Spleen (tissue), 11 donors: ENCODE data around the gene PLCB3. TPM values are rescaled to one million over a fixed set of nuclear protein-coding genes. Genes with fewer than 3 reads are reported as not detected.

ENCODE experiments used
- DNase-seq: peaks from one replicate; pipeline ENCODE4 v3.0.0-alpha.2; 2020
- H3K27ac ChIP-seq, 8 donors: fragments of 200-600 bp; sonication (generic) in 7 of 8; 1 replicate in 4 of 8; 2 replicates in 4 of 8; pipeline versions ENCODE4 v1.5.0 to v1.8.0; 2016 to 2021; ENCODE audit warnings: inconsistent platforms in 4 of 8, mild to moderate bottlenecking in 4 of 8, moderate library complexity in 1 of 8
- H3K27me3 ChIP-seq, 7 donors: fragments of 200-600 bp; sonication (generic) in 6 of 7; replicated peaks in 1 of 7; 1 replicate in 4 of 7; 2 replicates in 3 of 7; pipeline versions ENCODE4 v1.5.0 to v1.8.0; 2016 to 2021; ENCODE audit warnings: inconsistent platforms in 3 of 7, mild to moderate bottlenecking in 1 of 7
- H3K36me3 ChIP-seq, 6 donors: fragments of 200-600 bp; sonication (generic) in 5 of 6; 1 replicate in 4 of 6; 2 replicates in 2 of 6; pipeline versions ENCODE4 v1.5.0 to v1.8.0; 2016 to 2021; ENCODE audit warnings: inconsistent platforms in 2 of 6
- H3K4me1 ChIP-seq, 6 donors: fragments of 200-600 bp; sonication (generic) in 5 of 6; 1 replicate in 3 of 6; 2 replicates in 3 of 6; pipeline versions ENCODE4 v1.5.0 to v1.8.0; 2016 to 2021; ENCODE audit warnings: inconsistent platforms in 3 of 6
- H3K4me3 ChIP-seq, 8 donors: fragments of 200-600 bp; sonication (generic) in 7 of 8; 1 replicate in 4 of 8; 2 replicates in 4 of 8; pipeline versions ENCODE4 v1.5.0 to v1.8.0; 2016 to 2021; ENCODE audit warnings: inconsistent platforms in 4 of 8, mild to moderate bottlenecking in 4 of 8, moderate library complexity in 2 of 8
- H3K9me3 ChIP-seq, 8 donors: fragments of 200-600 bp; sonication (generic) in 7 of 8; 1 replicate in 4 of 8; 2 replicates in 4 of 8; pipeline versions ENCODE4 v1.5.0 to v1.8.0; 2016 to 2021; ENCODE audit warnings: inconsistent platforms in 4 of 8
- CTCF ChIP-seq, 11 experiments: fragments of 200-600 bp in 7 of 11; fragments of 450-650 bp in 4 of 11; sonication (generic) in 4 of 11; IDR thresholded peaks in 8 of 11; conservative IDR thresholded peaks in 3 of 11; 1 replicate in 7 of 11; 2 replicates in 4 of 11; pipeline versions ENCODE4 v1.4.0 to v1.8.0; 2016 to 2021; ENCODE audit warnings: antibody characterized with exemption in 11 of 11, inconsistent platforms in 4 of 11, mild to moderate bottlenecking in 1 of 11
- POLR2A ChIP-seq, 3 donors: fragments of 450-650 bp; IDR thresholded peaks; one replicate each; pipeline ENCODE4 v1.5.1; 2017; ENCODE audit warnings: antibody characterized with exemption in 3 of 3, mild to moderate bottlenecking in 1 of 3
- POLR2AphosphoS5 ChIP-seq, 3 donors: sonication (generic); formaldehyde crosslinking; IDR thresholded peaks; one replicate each; pipeline ENCODE4 v1.5.1; 2017; ENCODE audit warnings: antibody characterized with exemption in 3 of 3
- WGBS, 5 donors: extraction: QIAGEN DNeasy Blood & Tissue Kit in 3 of 5; methylation state at CpG; one replicate each; pipeline versions ENCODE4 v1.1.5 to v1.1.7; 2013 to 2018; 5-methylcytosine and 5-hydroxymethylcytosine counted together
- intact Hi-C: fragments of 100-400 bp; cut with DNase I; formaldehyde crosslinking; loops from one replicate; pipeline ENCODE4 v1.15.0; 2023; ENCODE audit warnings: low total_unique reads
- polyA plus RNA-seq, 3 donors: library from polyadenylated mRNA; stranded (reverse); fragments of 200-250 nt; gene quantifications; one replicate each; pipeline ENCODE4 v1.2.1, GENCODE V29; 2013
- total RNA-seq, 7 donors: library from RNA; depleted of rRNA in 3 of 7; stranded (reverse); fragments of >200 nt in 3 of 7; fragmentation: NEBNext Ultra II Directional in 4 of 7; extraction: Animal tissue kit (Norgen Biotek cat#: 25700) in 4 of 7; gene quantifications; one replicate each; pipeline versions ENCODE4 v1.1.0 to v1.2.1, GENCODE V29; 2016 to 2021
- donor health status: healthy with polysubstance abuse.
- donor health status: DM: no; HTN: no; CAD: no; lungs with moderate emphysema.
- donor health status: DM: no; HTN: no; CAD: no.
- donor health status: Bipolar disorder and iron deficiency.
- donor health status: healthy.
- donor health status: DM: no; HTN: no; CAD: no.
- donor health status: DM: yes; HTN: yes; CAD: no.

PLCB3 gene
- total and polyA plus RNA-seq, 10 donors: 3.8 to 28.3 (median 21.1) TPM

GRCh38 chr11:64262271-64263002, 11.1 kb downstream of the PLCB3 start:
- 93 to 97% (median 95%) methylated on average over 34 to 42 of the region's 42 CpGs for WGBS, 5 donors
- H3K27ac ChIP-seq: no peak overlapping the region
- no peak overlapping the region for H3K4me3 ChIP-seq
- peaks cover 0 to 100% (median 61%) of the 10 kb centered on the region in 6 donors for H3K36me3 ChIP-seq
- intact Hi-C loops: no loop called here
- no peaks in the 10 kb centered on the region for H3K27me3 ChIP-seq
- H3K4me1 ChIP-seq: peaks cover 6 to 15% (median 10%) of the 10 kb centered on the region in 6 donors
- DNase-seq: peak; percentile 76
- no peak for TF ChIP-seq CTCF (IDR thresholded peaks at IDR 0.05 in 8 of 11, conservative IDR thresholded peaks at IDR 0.05 in 3 of 11)
- H3K9me3 ChIP-seq: no peaks in the 10 kb centered on the region

DNA sequence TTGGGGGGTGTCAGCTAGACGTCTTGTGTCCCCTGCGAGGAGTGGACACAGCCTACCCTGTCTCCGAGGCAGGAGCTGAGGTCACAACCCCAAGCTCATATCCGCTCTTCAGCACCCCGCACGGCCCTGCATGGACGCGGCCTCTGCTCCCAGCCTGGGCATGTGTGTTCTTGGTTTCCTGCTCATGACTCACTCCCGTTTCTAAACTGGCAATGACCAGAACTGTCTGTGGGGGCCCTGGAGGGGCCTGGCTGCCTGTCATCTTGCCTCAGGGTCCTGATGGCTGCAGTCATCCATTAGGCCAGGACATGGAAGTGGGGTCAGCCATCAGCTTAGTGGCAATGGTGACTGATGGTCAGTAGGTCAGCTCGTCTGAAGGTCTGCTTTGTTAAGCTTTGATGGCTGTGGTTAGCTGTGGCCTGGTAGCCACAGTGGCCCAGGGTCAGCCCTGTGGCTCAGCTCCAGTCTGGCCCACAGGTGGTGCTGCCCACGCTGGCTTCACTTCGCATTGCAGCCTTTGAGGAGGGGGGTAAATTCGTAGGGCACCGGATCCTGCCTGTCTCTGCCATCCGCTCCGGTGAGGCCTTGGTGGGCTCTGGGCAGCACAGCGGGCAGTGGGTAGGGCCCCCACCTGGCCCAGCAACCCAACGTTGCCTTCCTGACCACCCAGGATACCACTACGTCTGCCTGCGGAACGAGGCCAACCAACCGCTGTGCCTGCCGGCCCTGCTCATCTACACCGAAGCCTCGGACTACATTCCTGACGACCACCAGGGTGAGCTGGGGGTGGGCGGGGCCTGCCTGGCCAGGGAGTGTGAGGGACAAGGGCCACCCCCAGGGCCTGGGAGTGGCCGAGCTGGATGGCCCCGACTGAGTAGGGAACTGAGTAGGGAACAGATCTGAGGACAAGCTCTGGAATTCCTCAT, 12.0 kb downstream of the PLCB3 start:
- peak; percentile 72 for DNase-seq
- Histone ChIP-seq H3K4me3 (no peak overlapping the region), H3K27me3 (no peaks in the 10 kb centered on the region), H3K9me3 (no peaks in the 10 kb centered on the region), H3K4me1 (peaks cover 14 to 23% (median 19%) of the 10 kb centered on the region in 6 donors), H3K27ac (no peak overlapping the region), H3K36me3 (peaks cover 0 to 94% (median 59%) of the 10 kb centered on the region in 6 donors)
- TF ChIP-seq POLR2A (IDR thresholded peaks at IDR 0.05) (no peak), POLR2AphosphoS5 (IDR thresholded peaks at IDR 0.05) (peak in 1 of 3 donors; percentile 14), CTCF (IDR thresholded peaks at IDR 0.05 in 8 of 11, conservative IDR thresholded peaks at IDR 0.05 in 3 of 11) (no peak)
- 87 to 90% (median 88%) methylated on average over 26 to 29 of the region's 29 CpGs for WGBS, 5 donors
- intact Hi-C loops: no loop called here

- TF ChIP-seq POLR2A (IDR thresholded peaks at IDR 0.05): no peak
- no peak for TF ChIP-seq CTCF (IDR thresholded peaks at IDR 0.05 in 8 of 11, conservative IDR thresholded peaks at IDR 0.05 in 3 of 11)
- TF ChIP-seq POLR2AphosphoS5 (IDR thresholded peaks at IDR 0.05): no peak
Observed at GRCh38 chr11:64263947-64264317, 12.6 kb downstream of the PLCB3 start.

More at GRCh38 chr11:64263947-64264317, 12.6 kb downstream of the PLCB3 start:
- H3K27me3 ChIP-seq: no peaks in the 10 kb centered on the region
- peaks cover 21 to 30% (median 25%) of the 10 kb centered on the region in 6 donors for H3K4me1 ChIP-seq
- intact Hi-C loops: no loop called here
- WGBS, 5 donors: 91 to 97% (median 96%) methylated on average over 3 to 8 of the region's 8 CpGs
- no peak overlapping the region for H3K4me3 ChIP-seq
- H3K36me3 ChIP-seq: peaks cover 0 to 87% (median 53%) of the 10 kb centered on the region in 6 donors
- DNase-seq: no peak
- H3K9me3 ChIP-seq: no peaks in the 10 kb centered on the region
- no peak overlapping the region for H3K27ac ChIP-seq
